Erythroblast (primary cell): Measurements from ENCODE around the gene LRRC47.

Source experiments
- DNase-seq, 2 experiments: peaks; one replicate each; lab custom pipeline; 2025; lab: John Stamatoyannopoulos, UW
- GATA1 ChIP-seq: IDR thresholded peaks from 2 replicates; pipeline ENCODE4 v1.6.1; 2011; ENCODE audit warnings: low read depth, mild to moderate bottlenecking, control low read depth, low read length, moderate library complexity
- POLR2A ChIP-seq: IDR thresholded peaks from 2 replicates; pipeline ENCODE4 v1.6.1; 2011; ENCODE audit warnings: mild to moderate bottlenecking, low read length

The LRRC47 gene

DNA sequence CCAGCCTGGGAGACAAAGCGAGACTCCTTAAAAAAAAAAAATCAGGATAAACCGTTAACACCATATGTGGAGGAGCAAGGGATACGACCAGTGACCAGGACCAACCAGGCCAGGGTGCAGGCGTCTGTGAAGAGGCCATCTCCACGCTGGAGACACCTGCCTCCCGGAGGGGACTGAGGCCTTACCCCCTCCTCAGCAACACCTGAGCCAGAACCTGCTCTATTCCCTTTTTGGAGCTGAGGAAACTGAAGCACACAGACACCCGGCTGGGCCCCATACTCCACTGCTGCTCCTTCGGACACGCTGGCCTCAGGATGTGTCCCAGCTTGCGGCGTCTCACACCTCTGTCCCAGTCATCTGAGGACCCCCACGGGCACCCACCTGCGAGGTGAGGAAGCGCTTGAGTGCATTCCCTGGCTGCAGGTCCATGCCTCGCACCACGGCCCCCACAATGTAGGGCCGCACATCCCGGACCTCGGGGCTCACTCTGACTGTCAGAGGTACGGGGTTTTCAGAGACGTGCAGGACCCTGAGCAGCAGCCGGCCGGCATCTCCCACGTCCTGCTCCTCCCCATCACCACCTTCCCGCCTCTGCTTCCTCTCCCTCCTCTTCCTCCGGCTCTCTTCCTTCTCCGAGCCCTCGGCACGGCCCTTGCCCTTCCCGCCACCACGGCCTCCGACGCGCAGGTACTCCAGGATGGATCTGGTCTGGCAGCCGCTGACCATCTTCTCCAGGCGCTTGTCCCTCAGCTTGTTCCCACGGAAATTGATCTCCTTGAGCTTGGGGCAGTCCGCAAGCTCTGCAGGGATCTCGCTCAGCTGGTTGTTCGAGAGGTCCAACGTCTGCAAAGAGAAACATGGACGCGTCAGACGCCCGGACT is 9.6 kb downstream of the LRRC47 start:
- no peak for DNase-seq
- no peak for TF ChIP-seq POLR2A
- no peak for TF ChIP-seq GATA1

DNA sequence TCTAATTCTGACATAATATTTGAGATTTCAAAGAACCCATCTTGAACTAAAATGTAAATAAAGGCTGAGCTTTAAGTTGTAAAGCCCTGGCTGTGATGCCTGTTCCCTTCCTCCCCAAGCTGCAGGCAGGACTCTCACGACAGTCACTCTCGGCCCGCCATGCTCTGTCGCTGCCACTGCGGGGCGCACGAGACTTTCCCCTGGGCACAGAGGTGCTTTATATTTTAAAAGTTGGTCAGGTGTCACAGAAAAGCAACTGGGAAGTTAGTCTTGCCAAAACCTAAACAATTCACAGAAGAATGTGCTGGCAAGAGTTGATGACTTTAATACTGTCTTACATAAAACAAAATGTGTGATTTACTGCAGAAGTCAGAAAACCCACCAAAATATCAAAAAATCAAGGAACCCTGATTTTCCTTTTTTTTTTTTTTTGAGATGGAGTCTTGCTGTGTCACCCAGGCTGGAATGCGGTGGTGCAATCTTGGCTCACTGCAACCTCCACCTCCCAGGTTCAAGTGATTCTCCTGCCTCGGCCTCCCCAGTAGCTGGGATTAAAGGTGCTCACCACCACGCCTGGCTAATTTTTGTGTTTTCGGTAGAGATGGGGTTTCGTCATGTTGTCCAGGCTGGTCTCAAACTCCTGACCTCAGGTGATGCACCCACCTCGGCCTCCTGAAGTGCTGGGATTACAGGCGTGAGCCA is 10.7 kb downstream of the LRRC47 start:
- TF ChIP-seq GATA1 (no peak), POLR2A (no peak)
- peak; percentile 50 for DNase-seq

DNA sequence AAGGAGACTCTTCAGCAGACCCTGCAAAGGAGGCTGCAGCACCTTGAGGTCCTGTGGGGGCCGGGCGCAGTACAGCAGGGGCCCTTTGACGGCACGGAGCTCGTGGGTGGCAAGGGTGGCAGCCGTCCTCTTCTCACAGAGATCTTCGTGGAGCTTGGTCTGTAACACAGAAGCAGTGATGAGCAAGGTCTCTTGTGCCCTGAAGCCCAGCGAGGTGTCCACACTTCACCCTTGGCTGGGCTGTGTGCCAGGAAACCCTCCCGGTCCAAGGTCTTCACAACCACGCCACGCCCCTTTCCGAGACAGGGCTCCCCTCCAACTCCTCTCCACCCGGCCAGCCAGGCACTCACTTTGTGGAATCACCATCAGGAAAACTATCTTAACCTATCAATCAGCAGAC is 11.3 kb downstream of the LRRC47 start:
- DNase-seq, result peak in 1 of 2 experiments; percentile 38
- TF ChIP-seq GATA1 (no peak), POLR2A (no peak)

DNA sequence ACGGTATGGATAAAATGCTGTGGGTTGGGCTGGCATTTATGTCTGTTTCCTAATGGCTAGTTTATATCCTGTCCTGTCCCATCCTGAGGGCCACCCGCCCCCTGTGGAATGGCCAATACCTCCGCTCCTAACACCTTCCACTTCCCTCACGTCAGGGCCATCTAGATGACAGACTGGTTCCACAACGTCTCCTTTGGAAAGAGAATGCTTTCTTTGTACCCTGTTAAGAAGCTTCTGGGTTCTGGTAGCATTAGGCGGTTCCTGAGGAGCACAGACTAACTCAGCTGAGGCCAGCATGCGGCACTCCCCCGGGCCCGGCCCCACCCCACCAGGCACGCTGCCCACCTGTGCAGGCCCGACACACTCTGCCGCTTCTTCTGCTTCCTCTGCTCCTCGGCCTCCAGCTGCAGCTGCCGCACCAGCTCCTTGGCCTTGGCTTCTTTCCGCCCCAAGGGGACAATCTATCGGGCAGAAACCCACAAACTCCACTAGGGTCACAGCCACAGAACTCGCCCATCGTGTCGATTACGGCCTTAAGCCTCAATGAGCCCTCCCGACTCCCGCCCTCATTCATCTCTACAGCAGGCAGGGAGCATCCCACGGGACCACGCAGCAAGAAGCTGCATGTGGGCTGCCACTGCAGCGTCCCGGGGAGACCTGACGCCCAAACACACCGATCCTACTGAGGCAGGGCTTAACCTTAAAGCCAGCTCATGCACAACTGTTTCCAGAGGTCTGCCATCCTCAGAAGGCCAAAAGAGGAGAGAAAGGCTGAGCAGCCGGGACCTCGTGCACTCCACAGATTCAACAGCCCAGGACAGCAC is 12.4 kb downstream of the LRRC47 start:
- TF ChIP-seq GATA1, result no peak
- no peak for TF ChIP-seq POLR2A
- no peak for DNase-seq

DNA sequence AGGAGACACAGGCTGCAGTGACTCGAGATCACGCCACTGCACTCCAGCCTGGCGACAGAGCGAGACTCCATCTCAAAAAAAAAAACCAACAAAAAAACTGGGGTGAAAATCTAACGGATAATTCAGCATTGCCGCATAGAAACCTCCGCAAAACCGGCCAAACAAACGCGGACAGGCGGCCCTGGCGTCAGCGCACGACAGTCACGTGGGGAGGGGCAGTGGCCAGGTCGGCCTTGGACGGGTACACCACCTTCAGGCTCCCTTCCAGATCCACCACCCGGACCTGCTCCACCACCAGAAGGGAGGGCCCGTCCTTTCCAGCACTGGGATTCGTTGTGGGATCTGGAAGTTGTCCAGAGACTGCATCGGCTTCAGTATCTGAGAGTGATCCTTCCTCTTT is 15.4 kb downstream of the LRRC47 start:
- no peak for DNase-seq
- TF ChIP-seq GATA1 (no peak), POLR2A (no peak)

DNA sequence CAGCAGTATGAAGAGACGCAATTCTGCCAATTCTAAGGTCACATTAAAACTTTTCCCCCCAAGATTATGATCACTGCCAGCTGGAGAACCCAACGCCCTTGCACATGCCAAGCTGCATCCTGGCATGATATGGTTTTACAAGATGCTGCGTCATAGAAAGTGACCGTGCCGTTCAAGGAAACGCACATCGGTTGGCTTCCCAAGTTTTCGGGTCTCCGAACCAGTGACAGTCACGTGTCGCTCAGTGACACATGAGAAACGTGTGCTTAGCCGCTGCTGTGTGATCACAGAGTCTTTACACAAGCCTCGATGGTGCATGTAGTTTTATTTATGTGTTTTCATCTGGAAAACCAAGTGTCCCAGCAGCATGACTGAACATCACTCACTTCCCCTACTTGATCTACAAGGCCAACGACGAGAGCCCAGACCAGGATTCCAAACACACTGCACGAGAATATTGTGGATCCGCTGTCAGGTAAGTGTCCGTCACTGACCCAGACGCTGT is 16.3 kb downstream of the LRRC47 start:
- DNase-seq, result no peak
- no peak for TF ChIP-seq GATA1
- TF ChIP-seq POLR2A, result peak; percentile 56

DNA sequence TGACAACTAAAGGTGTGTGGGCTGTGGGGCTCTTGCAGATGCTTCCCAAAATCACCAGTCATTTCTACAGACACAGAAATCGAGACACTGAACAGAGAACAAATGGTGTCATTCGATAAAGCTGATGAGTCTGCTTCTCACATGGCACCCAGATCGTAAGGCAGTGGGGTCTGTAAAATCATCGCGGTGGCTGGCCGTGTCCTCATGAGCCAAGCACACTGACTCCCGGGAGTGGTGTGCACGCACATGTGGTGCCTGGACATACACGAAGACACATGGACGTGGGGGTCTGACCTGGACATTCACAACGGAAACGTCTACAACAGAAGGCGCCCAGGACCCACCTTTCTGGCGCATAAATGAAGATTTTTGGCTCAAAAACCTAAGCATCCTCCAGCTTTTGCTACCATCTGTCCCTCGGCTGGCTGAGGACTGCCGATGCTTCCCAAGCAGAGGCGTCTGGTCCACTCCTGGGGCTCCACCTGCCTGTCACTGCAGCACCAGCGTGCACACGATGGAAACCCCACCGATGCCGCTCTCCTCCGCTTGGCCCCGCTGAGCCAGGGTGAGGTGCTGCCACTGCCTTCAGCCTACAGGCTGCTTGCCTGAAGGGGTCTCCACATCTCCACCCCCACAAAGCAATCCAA is 16.9 kb downstream of the LRRC47 start:
- DNase-seq, result peak in 1 of 2 experiments; percentile 33
- TF ChIP-seq POLR2A (no peak), GATA1 (no peak)

DNA sequence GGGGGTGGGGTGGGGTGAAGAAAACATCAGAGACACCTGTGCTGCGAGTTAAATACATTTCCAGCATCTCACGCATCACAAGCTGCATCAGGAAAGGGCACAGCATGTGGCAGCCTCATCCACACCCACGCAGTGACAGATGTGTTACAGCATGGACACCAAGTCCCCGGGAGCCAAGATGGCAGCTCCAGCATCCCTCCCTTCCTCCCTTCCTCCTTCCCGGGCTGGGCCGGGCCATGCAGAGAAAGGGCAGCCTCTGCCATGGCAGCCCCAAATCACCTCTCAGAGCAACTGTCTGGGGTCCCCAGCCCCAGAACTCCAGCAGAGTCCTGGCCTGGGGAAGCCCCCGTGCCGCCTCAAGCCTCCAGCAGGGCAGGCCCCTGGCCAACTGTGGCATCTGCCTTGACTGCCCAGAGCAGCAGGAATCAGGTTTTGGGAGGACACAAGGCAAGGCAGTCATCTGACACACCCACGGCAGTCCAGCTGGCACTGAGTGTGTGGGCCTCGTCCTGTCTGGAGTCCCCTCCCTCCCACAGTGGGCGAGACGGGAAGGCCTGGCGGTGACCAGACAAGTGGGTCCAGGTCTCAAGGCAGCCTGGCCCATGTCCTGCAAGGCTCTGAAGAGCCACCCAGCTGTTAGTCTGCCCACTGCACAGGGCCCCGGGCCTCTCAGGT is 17.6 kb downstream of the LRRC47 start:
- TF ChIP-seq GATA1 (no peak), POLR2A (peak; percentile 58)
- no peak for DNase-seq

DNA sequence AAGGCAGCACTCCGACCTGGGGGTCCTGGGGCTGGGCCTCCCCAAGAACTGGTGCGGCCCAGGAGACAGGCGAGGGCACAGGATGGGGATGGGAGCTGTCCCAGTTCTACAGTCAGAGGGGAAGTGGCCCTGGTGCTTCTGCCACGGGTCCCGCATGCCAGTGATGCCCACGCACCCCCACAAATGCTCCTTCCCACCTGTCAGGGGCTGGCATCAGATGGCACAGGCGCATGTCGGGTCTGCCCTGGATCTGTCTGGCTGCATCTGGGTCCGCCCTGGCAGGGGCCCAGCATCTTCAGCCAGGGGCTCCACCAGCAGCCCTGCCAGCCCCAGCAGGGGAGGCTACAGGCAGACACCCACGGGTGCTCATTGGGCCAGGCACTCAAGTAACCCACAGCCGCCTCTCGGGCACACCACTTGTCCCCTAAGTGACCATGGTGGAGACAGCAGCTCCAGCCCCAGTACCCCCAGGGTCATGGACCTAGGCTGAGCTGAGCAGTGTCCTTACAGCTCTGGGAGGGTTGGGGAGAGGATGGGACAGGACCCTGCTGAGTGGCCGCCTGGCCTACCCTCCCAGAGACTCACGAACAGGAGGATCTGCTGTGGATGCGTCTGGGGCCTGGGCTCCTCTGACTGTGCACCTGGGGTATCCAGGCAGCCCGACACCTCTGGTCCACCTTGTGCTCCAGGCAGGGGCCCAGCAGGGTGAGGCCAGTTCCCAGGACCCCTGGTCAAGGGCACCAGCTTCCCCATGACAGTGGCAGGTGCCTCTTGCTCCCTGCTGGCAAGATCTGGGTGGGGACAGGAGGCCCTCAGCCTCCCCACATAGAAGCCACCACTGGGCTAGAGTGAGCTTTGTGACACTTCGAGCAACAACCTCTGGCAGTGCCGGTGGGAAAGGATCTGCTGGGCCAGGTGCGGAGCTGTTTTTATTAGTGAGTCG is 18.4 kb downstream of the LRRC47 start:
- TF ChIP-seq GATA1 (no peak), POLR2A (peak; percentile 75)
- no peak for DNase-seq

DNA sequence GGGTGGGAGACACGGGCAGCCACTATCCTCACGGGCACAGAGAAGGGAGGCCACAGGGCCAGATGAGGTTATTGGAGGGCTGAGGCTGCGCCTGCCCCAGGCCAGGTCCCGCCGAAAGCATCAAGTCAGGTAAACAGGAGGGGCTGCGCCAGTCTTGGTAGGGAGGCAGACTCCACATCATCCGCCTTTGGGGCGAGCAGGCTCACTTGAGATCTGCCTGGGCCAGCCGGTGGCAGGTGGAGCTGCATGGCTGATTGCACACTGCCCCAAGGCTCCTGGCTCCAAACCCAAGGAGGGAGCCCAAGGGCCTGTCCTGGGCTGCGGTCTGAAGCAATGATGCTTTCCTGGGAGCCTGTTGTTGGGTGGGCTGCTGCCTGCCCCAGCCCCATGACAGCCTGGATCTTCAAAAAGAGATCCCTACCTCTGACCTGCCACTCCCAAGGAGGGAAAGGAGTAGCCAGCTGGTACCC is 19.2 kb downstream of the LRRC47 start:
- DNase-seq, result peak; percentile 29 to 35
- TF ChIP-seq POLR2A, result peak; percentile 41
- TF ChIP-seq GATA1, result no peak

DNA sequence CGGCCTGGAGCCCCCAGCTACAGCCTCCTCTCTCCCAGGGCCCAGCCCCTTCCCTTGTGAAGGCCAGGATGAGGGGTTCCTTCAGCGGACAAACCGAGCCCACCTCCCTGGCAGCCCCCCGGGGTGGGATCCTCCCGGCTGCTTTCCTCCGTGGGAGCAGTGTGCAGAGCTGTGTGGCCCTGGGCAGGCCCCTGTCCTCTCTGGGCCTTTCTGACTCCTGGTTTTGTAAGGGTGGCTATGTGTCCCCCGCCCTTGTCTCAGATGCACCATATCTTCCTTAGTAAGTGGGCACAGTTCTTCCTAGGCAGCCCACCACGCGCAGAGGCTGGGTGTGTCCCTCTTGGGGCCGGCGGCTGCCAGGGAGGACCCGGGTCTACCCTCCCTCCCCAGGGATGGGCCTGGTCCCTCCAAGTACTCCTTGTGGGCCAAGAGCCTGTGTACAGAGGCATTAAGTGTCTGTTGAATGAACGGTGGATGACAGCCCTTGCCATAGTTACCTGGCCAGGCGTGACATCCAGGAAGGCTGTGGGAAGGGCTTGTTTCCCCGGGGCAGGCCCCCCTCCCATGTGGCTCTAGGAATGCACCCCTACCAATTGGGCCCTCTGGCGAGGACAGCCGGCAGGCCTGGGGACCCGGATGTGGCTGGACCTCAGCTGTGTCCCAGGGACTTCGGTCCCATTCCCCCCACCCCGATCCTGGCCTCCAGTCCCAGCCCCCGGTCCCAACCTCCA is 19.9 kb downstream of the LRRC47 start:
- DNase-seq, result peak in 1 of 2 experiments; percentile 47
- no peak for TF ChIP-seq POLR2A
- TF ChIP-seq GATA1, result no peak
